Glutamatergic neuron (in vitro differentiated cells): Measurements from ENCODE around the gene GBA2. TPM values are rescaled to one million over a fixed set of nuclear protein-coding genes. Genes with fewer than 3 reads are reported as not detected.

Experiments
- DNase-seq: peaks from one replicate; pipeline ENCODE4 v3.0.0; 2022
- H3K27ac Mint-ChIP-seq: one replicate; pipeline ENCODE4 v1.8.0; 2020; ENCODE audit warnings: mild to moderate bottlenecking, mixed read lengths, inconsistent platforms; ENCODE audit not compliant: unreplicated experiment
- H3K27me3 Mint-ChIP-seq: one replicate; pipeline ENCODE4 v1.8.0; 2020; ENCODE audit warnings: mild to moderate bottlenecking, moderate library complexity, mixed read lengths, inconsistent platforms; ENCODE audit not compliant: unreplicated experiment
- H3K36me3 Mint-ChIP-seq: one replicate; pipeline ENCODE4 v1.8.0; 2020; ENCODE audit warnings: mild to moderate bottlenecking, mixed read lengths, inconsistent platforms; ENCODE audit not compliant: unreplicated experiment
- H3K4me1 Mint-ChIP-seq: one replicate; pipeline ENCODE4 v1.8.0; 2020; ENCODE audit warnings: mild to moderate bottlenecking, low read depth, mixed read lengths, inconsistent platforms; ENCODE audit not compliant: unreplicated experiment
- H3K4me3 Mint-ChIP-seq: one replicate; pipeline ENCODE4 v1.8.0; 2020; ENCODE audit warnings: mild to moderate bottlenecking, mixed read lengths, inconsistent platforms; ENCODE audit not compliant: unreplicated experiment
- H3K9me3 Mint-ChIP-seq: one replicate; pipeline ENCODE4 v1.8.0; 2020; ENCODE audit warnings: mild to moderate bottlenecking, moderate library complexity, mixed read lengths, inconsistent platforms; ENCODE audit not compliant: unreplicated experiment
- CTCF ChIP-seq: fragments of 200-600 bp; sonication (generic); IDR thresholded peaks from one replicate; pipeline ENCODE4 v1.5.0; 2021; ENCODE audit not compliant: partially characterized antibody, unreplicated experiment
- total RNA-seq: library from RNA; stranded (reverse); fragmentation: NEBNext Ultra II Directional; extraction: Animal tissue kit (Norgen Biotek cat#: 25700); gene quantifications from one replicate; pipeline ENCODE4 v1.2.1, GENCODE V29; 2021; ENCODE audit not compliant: unreplicated experiment

Gene GBA2
- total RNA-seq, 1 donor from 2014 or later = 287 TPM

- no peak for DNase-seq
- no peak for TF ChIP-seq CTCF
- Mint-ChIP-seq H3K9me3 (peaks cover 11% of the 10 kb centered on the region), H3K4me1 (peaks cover 22% of the 10 kb centered on the region), H3K27me3 (peaks cover 8% of the 10 kb centered on the region), H3K36me3 (no peaks in the 10 kb centered on the region), H3K4me3 (peak overlapping the region; percentile 87), H3K27ac (no peak overlapping the region)
Measured at GRCh38 chr9:35691757-35692301, 57.2 kb downstream of the GBA2 start.

DNA sequence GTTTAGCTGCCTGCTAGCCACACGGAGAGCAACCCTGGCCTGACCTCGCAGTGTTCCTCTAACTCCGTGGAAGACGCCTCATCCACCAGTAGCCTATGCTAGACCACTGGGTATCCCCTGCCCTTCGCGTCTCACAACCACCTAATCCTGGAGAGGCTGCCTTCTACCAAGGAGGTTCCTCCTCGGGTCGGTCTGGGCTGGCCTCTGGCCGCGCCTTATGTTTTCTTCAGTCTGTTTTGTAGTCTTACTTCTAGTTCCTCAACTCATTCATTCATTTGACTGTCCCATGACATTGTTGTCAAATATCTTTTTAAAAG lies 57.7 kb downstream of the GBA2 start:
- Mint-ChIP-seq H3K9me3 (peaks cover 11% of the 10 kb centered on the region), H3K27me3 (peaks cover 6% of the 10 kb centered on the region), H3K4me1 (peaks cover 27% of the 10 kb centered on the region), H3K27ac (peak overlapping the region; percentile 38), H3K4me3 (peak overlapping the region; percentile 87), H3K36me3 (no peaks in the 10 kb centered on the region)
- no peak for TF ChIP-seq CTCF
- DNase-seq = no peak

- no peak for TF ChIP-seq CTCF
- peak; percentile 62 for DNase-seq
- H3K36me3 Mint-ChIP-seq = no peaks in the 10 kb centered on the region
- peak overlapping the region; percentile 87 for H3K4me3 Mint-ChIP-seq
- peaks cover 29% of the 10 kb centered on the region for H3K4me1 Mint-ChIP-seq
- peak overlapping the region; percentile 43 for H3K27ac Mint-ChIP-seq
- H3K27me3 Mint-ChIP-seq = peaks cover 6% of the 10 kb centered on the region
- H3K9me3 Mint-ChIP-seq = peaks cover 12% of the 10 kb centered on the region
Measured at GRCh38 chr9:35690614-35691333, 58.3 kb downstream of the GBA2 start.

- Mint-ChIP-seq H3K9me3 (peaks cover 12% of the 10 kb centered on the region), H3K36me3 (no peaks in the 10 kb centered on the region), H3K27ac (no peak overlapping the region), H3K4me3 (peak overlapping the region; percentile 81), H3K4me1 (peaks cover 30% of the 10 kb centered on the region), H3K27me3 (peaks cover 6% of the 10 kb centered on the region)
- TF ChIP-seq CTCF = no peak
- no peak for DNase-seq
Measured at GRCh38 chr9:35690294-35690613, 58.8 kb downstream of the GBA2 start.

GRCh38 chr9:35689542-35690293 lies 59.3 kb downstream of the GBA2 start, which contains the start of gene TPM2:
Gene TPM2, minus strand, starts transcription at chr9:35689925. Its CDS starts 108 bp downstream, at chr9:35689817.
- peak; percentile 69 for DNase-seq
- TF ChIP-seq CTCF = no peak
- H3K9me3 Mint-ChIP-seq = peaks cover 12% of the 10 kb centered on the region
- H3K4me1 Mint-ChIP-seq = peaks cover 30% of the 10 kb centered on the region
- H3K36me3 Mint-ChIP-seq = no peaks in the 10 kb centered on the region
- peak within 1 kb of the TSS; percentile 92 for H3K4me3 Mint-ChIP-seq
- H3K27me3 Mint-ChIP-seq = peaks cover 6% of the 10 kb centered on the region
- peak within 1 kb of the TSS; percentile 78 for H3K27ac Mint-ChIP-seq
